Left renal pelvis (tissue), 4 donors: Measurements from ENCODE around the gene NFS1. TPM values are rescaled to one million over a fixed set of nuclear protein-coding genes. Genes with fewer than 3 reads are reported as not detected.
"Not testable (repeated sequence)": the region's sequence is repeated elsewhere in the genome, so short reads cannot be mapped to it uniquely, and the experiment has no call there.

Experiments
- DNase-seq, 4 donors: peaks; one replicate each; pipeline ENCODE4 v3.0.0-alpha.2; 2013; ENCODE audit warnings: low read depth in 4 of 4, low spot score in 3 of 4
- polyA plus RNA-seq, 4 donors: library from polyadenylated mRNA; unstranded; fragments of 120-200 nt; gene quantifications; one replicate each; pipeline ENCODE4 v1.2.1, GENCODE V29; 2013; ENCODE audit not compliant: insufficient read length in 4 of 4

Gene NFS1
- polyA plus RNA-seq, 4 donors = 20.6 to 29.8 (median 28.2) TPM

- no peak for DNase-seq
Measured at GRCh38 chr20:35729836-35730582, 30.9 kb upstream of the NFS1 start.

GRCh38 chr20:35729283-35729807 is 30.2 kb upstream of the NFS1 start:
- no peak for DNase-seq

GRCh38 chr20:35726842-35727711 is 27.9 kb upstream of the NFS1 start:
- DNase-seq = no peak

GRCh38 chr20:35724321-35725230 is 25.4 kb upstream of the NFS1 start:
- DNase-seq = no peak

- not testable (repeated sequence) for DNase-seq
Measured at GRCh38 chr20:35723652-35724320, 24.6 kb upstream of the NFS1 start.

- DNase-seq = not testable (repeated sequence)
Measured at GRCh38 chr20:35723275-35723639, 24.1 kb upstream of the NFS1 start.

- no peak for DNase-seq
Measured at GRCh38 chr20:35721621-35722020, 22.5 kb upstream of the NFS1 start.

- DNase-seq = no peak
Measured at GRCh38 chr20:35721219-35721618, 22.1 kb upstream of the NFS1 start.

GRCh38 chr20:35720165-35721123 is 21.3 kb upstream of the NFS1 start:
- DNase-seq = no peak

GRCh38 chr20:35719717-35720116 is 20.6 kb upstream of the NFS1 start:
- DNase-seq = no peak

GRCh38 chr20:35718972-35719635 is 20.0 kb upstream of the NFS1 start:
- no peak for DNase-seq

- DNase-seq = not testable (repeated sequence)
Measured at GRCh38 chr20:35718321-35718720, 19.2 kb upstream of the NFS1 start.

- DNase-seq = no peak
Measured at GRCh38 chr20:35716330-35716729, 17.2 kb upstream of the NFS1 start.

GRCh38 chr20:35715652-35716051 is 16.5 kb upstream of the NFS1 start:
- no peak for DNase-seq

GRCh38 chr20:35714127-35714526 is 15.0 kb upstream of the NFS1 start:
- no peak for DNase-seq

- not testable (repeated sequence) for DNase-seq
Measured at GRCh38 chr20:35713120-35713519, 14.0 kb upstream of the NFS1 start.

GRCh38 chr20:35711588-35712209 is 12.5 kb upstream of the NFS1 start:
- no peak for DNase-seq
